Fibroblast of lung (primary cell): ENCODE results near the gene BNIP5. TPM values are rescaled to one million over a fixed set of nuclear protein-coding genes. Genes with fewer than 3 reads are reported as not detected.

ENCODE experiments used
- DNase-seq, 2 donors: peaks; one replicate each; pipeline versions ENCODE4 v3.0.0 to v3.0.0-alpha.2; 2010; ENCODE audit warnings: low read depth in 2 of 2
- H2AFZ ChIP-seq: 2 replicates; pipeline ENCODE4 v1.5.1; 2012; ENCODE audit warnings: low read length, control low read depth, inconsistent platforms
- H3K27ac ChIP-seq: 2 replicates; pipeline ENCODE4 v1.5.1; 2011; ENCODE audit warnings: low read length, control low read depth; ENCODE audit not compliant: insufficient read depth
- H3K27me3 ChIP-seq: 2 replicates; pipeline ENCODE4 v1.5.1; 2011; ENCODE audit warnings: mild to moderate bottlenecking, low read length; ENCODE audit not compliant: control insufficient read depth, insufficient read depth
- H3K36me3 ChIP-seq: 2 replicates; pipeline ENCODE4 v1.5.1; 2011; ENCODE audit warnings: low read length; ENCODE audit not compliant: control insufficient read depth, insufficient read depth
- H3K4me1 ChIP-seq: 2 replicates; pipeline ENCODE4 v1.5.1; 2011; ENCODE audit warnings: low read length; ENCODE audit not compliant: control insufficient read depth, insufficient read depth; ENCODE audit errors: extremely low read depth
- H3K4me2 ChIP-seq: 2 replicates; pipeline ENCODE4 v1.5.1; 2011; ENCODE audit warnings: low read length, control low read depth; ENCODE audit not compliant: insufficient read depth; ENCODE audit errors: extremely low read depth
- H3K4me3 ChIP-seq, 4 experiments: fragments of 200-600 bp in 1 of 4; sonication (generic) in 1 of 4; replicated peaks in 1 of 4; 2 replicates each; pipeline ENCODE4 v1.5.1; 2011 to 2016; ENCODE audit warnings: low read length in 4 of 4, low read depth in 3 of 4, mild to moderate bottlenecking in 3 of 4, control low read depth in 2 of 4, inconsistent platforms in 1 of 4, mixed read lengths in 1 of 4; ENCODE audit not compliant: insufficient read depth in 1 of 4; ENCODE audit errors: control extremely low read depth in 1 of 4
- H3K79me2 ChIP-seq: 2 replicates; pipeline ENCODE4 v1.5.1; 2012; ENCODE audit warnings: mild to moderate bottlenecking, low read length, inconsistent platforms; ENCODE audit not compliant: control insufficient read depth, insufficient read depth
- H3K9ac ChIP-seq: 2 replicates; pipeline ENCODE4 v1.5.1; 2011; ENCODE audit warnings: mild to moderate bottlenecking, low read length, control low read depth; ENCODE audit not compliant: insufficient read depth
- H3K9me3 ChIP-seq: 2 replicates; pipeline ENCODE4 v1.5.1; 2012; ENCODE audit warnings: low read depth, low read length; ENCODE audit not compliant: control insufficient read depth, insufficient read depth
- H4K20me1 ChIP-seq: 2 replicates; pipeline ENCODE4 v1.5.1; 2011; ENCODE audit warnings: low read length; ENCODE audit not compliant: control insufficient read depth, insufficient read depth; ENCODE audit errors: extremely low read depth
- CTCF ChIP-seq, 2 donors: IDR thresholded peaks in 1 of 2; conservative IDR thresholded peaks in 1 of 2; 1 replicate in 1 of 2; 2 replicates in 1 of 2; pipeline ENCODE4 v1.5.1; 2011 to 2012; ENCODE audit warnings: low read length in 2 of 2, control low read depth in 1 of 2, inconsistent platforms in 1 of 2, low read depth in 1 of 2, mild to moderate bottlenecking in 1 of 2
- EZH2 ChIP-seq: IDR thresholded peaks from 2 replicates; pipeline ENCODE4 v1.5.1; 2012; ENCODE audit warnings: low read length, control low read depth, mild to moderate bottlenecking; ENCODE audit errors: missing control alignments
- polyA plus RNA-seq, 2 donors: library from polyadenylated mRNA; depleted of rRNA in 1 of 2; stranded (reverse) in 1 of 2; unstranded in 1 of 2; fragments of >200 nt; gene quantifications; 2 replicates each; pipeline ENCODE4 v1.2.1, GENCODE V29; 2011 to 2012; ENCODE audit warnings: missing spikeins in 1 of 2
- total RNA-seq: library from RNA; depleted of rRNA; stranded (reverse); fragments of >200 nt; gene quantifications from 2 replicates; pipeline ENCODE4 v1.2.1, GENCODE V29; 2014

Gene BNIP5
- total and polyA plus RNA-seq, 2 donors (not counting 1 experiment from before 2014, with no cell fraction given), result not detected

GRCh38 chr6:36280467-36280866 lies 56.2 kb downstream of the BNIP5 start:
- peaks cover 27% of the 10 kb centered on the region for H3K27me3 ChIP-seq
- H3K9ac ChIP-seq, result no peak overlapping the region
- no peaks in the 10 kb centered on the region for H4K20me1 ChIP-seq
- DNase-seq, result no peak
- H3K9me3 ChIP-seq, result no peaks in the 10 kb centered on the region
- no peak overlapping the region for H2AFZ ChIP-seq
- H3K4me1 ChIP-seq, result no peaks in the 10 kb centered on the region
- TF ChIP-seq EZH2, result no peak
- no peak for TF ChIP-seq CTCF (conservative IDR thresholded peaks at IDR 0.05 in 1 of 2, IDR thresholded peaks at IDR 0.05 in 1 of 2; ENCODE audit: low read depth in 1 of 2, low read length in 2 of 2)
- H3K36me3 ChIP-seq, result no peaks in the 10 kb centered on the region
- H3K79me2 ChIP-seq, result no peaks in the 10 kb centered on the region
- H3K4me3 ChIP-seq, result no peak overlapping the region
- H3K4me2 ChIP-seq, result no peak overlapping the region
- no peak overlapping the region for H3K27ac ChIP-seq

GRCh38 chr6:36277946-36278470 lies 58.7 kb downstream of the BNIP5 start:
- H3K4me3 ChIP-seq, result no peak overlapping the region
- H4K20me1 ChIP-seq, result no peaks in the 10 kb centered on the region
- no peak overlapping the region for H3K4me2 ChIP-seq
- no peaks in the 10 kb centered on the region for H3K36me3 ChIP-seq
- peaks cover 14% of the 10 kb centered on the region for H3K27me3 ChIP-seq
- no peak overlapping the region for H3K27ac ChIP-seq
- no peak for TF ChIP-seq EZH2
- no peak for TF ChIP-seq CTCF (conservative IDR thresholded peaks at IDR 0.05 in 1 of 2, IDR thresholded peaks at IDR 0.05 in 1 of 2; ENCODE audit: low read depth in 1 of 2, low read length in 2 of 2)
- no peak overlapping the region for H3K9ac ChIP-seq
- no peak overlapping the region for H2AFZ ChIP-seq
- no peaks in the 10 kb centered on the region for H3K4me1 ChIP-seq
- no peaks in the 10 kb centered on the region for H3K9me3 ChIP-seq
- DNase-seq, result no peak
- H3K79me2 ChIP-seq, result no peaks in the 10 kb centered on the region

- no peaks in the 10 kb centered on the region for H3K36me3 ChIP-seq
- no peaks in the 10 kb centered on the region for H4K20me1 ChIP-seq
- no peak overlapping the region for H3K9ac ChIP-seq
- no peak overlapping the region for H3K4me3 ChIP-seq
- H3K4me1 ChIP-seq, result no peaks in the 10 kb centered on the region
- H3K27ac ChIP-seq, result no peak overlapping the region
- H3K4me2 ChIP-seq, result no peak overlapping the region
- H3K27me3 ChIP-seq, result peaks cover 14% of the 10 kb centered on the region
- DNase-seq, result no peak
- TF ChIP-seq CTCF (conservative IDR thresholded peaks at IDR 0.05 in 1 of 2, IDR thresholded peaks at IDR 0.05 in 1 of 2; ENCODE audit: low read depth in 1 of 2, low read length in 2 of 2), result no peak
- H3K79me2 ChIP-seq, result no peaks in the 10 kb centered on the region
- no peaks in the 10 kb centered on the region for H3K9me3 ChIP-seq
- no peak overlapping the region for H2AFZ ChIP-seq
Observed at GRCh38 chr6:36276581-36277536, 59.8 kb downstream of the BNIP5 start.
